ENCODE measurements around the gene IRF8. TPM values are rescaled to one million over a fixed set of nuclear protein-coding genes. Genes with fewer than 3 reads are reported as not detected.
A peak's percentile ranks its signal among the peaks of the same experiment; 100 is the strongest.

IRF8 gene
- total RNA-seq, 4 donors from 2014 or later = 1.5 to 3.1 (median 2.8) TPM

GRCh38 chr16:85909932-85910853 is 11.2 kb downstream of the IRF8 start:
- in situ Hi-C loops (cut with MboI; ENCODE audit: low sequenced_read_pairs in 4 of 4) (no loop called here), intact Hi-C loops (cut with DNase I; ENCODE audit: low total_unique reads) (no loop called here)
- Histone ChIP-seq H3K27ac (no peak overlapping the region), H3K4me1 (no peaks in the 10 kb centered on the region), H3K4me3 (no peak overlapping the region), H3K27me3 (peaks cover 0 to 3% (median 0%) of the 10 kb centered on the region in 3 donors), H3K36me3 (no peaks in the 10 kb centered on the region), H3K9me3 (no peaks in the 10 kb centered on the region)
- no peak for TF ChIP-seq POLR2A (IDR thresholded peaks at IDR 0.05)
- TF ChIP-seq CTCF (IDR thresholded peaks at IDR 0.05 in 4 of 5, conservative IDR thresholded peaks at IDR 0.05 in 1 of 5) = no peak
- ATAC-seq = no peak
- DNase-seq = no peak

- Histone ChIP-seq H3K27ac (no peak overlapping the region), H3K9me3 (no peaks in the 10 kb centered on the region), H3K27me3 (peaks cover 0 to 3% (median 0%) of the 10 kb centered on the region in 3 donors), H3K4me1 (no peaks in the 10 kb centered on the region), H3K4me3 (no peak overlapping the region), H3K36me3 (no peaks in the 10 kb centered on the region)
- DNase-seq (no peak), ATAC-seq (no peak)
- in situ Hi-C loops (cut with MboI; ENCODE audit: low sequenced_read_pairs in 4 of 4) = no loop called here
- TF ChIP-seq POLR2A (IDR thresholded peaks at IDR 0.05) = no peak
- TF ChIP-seq CTCF (IDR thresholded peaks at IDR 0.05 in 4 of 5, conservative IDR thresholded peaks at IDR 0.05 in 1 of 5) = no peak
- intact Hi-C loops (cut with DNase I; ENCODE audit: low total_unique reads) = no loop called here
These were observed 11.9 kb downstream of the IRF8 start for GRCh38 chr16:85910854-85911247.

DNA sequence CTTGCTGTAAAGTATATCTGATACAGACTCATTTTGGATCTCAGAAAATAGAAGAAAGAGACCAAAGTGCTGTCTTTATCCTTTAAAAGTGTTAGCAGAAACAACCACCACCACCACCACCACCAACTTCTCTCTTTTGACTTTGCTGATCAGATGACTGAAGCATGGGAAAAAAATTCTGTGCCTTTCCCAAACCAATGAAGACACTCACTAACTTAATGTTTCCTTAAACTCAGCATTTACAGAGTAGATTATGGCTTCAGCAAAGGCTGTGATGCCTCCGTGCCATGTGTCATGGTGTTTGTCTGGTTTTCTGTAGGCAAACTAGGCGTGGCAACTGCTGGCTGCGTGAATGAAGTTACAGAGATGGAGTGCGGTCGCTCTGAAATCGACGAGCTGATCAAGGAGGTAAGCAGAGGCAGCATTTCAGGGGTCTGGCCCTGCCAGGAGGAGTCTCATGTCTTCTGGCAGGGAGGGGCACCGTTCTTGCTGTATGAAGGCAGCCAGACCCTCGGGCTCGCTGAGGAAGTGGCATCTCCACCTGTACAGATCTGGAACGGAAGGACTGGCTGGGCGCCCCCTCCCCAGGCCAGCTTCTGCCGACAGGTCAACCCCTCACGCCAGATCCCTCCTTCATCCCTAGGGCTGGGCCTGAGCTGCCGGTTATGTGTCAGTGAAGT is 12.4 kb downstream of the IRF8 start:
- Histone ChIP-seq H3K27me3 (peaks cover 0 to 3% (median 0%) of the 10 kb centered on the region in 3 donors), H3K4me1 (no peaks in the 10 kb centered on the region), H3K9me3 (no peaks in the 10 kb centered on the region), H3K36me3 (no peaks in the 10 kb centered on the region), H3K27ac (no peak overlapping the region), H3K4me3 (no peak overlapping the region)
- in situ Hi-C loops (cut with MboI; ENCODE audit: low sequenced_read_pairs in 4 of 4) (no loop called here), intact Hi-C loops (cut with DNase I; ENCODE audit: low total_unique reads) (no loop called here)
- ATAC-seq (no peak), DNase-seq (no peak)
- TF ChIP-seq POLR2A (IDR thresholded peaks at IDR 0.05) = no peak
- TF ChIP-seq CTCF (IDR thresholded peaks at IDR 0.05 in 4 of 5, conservative IDR thresholded peaks at IDR 0.05 in 1 of 5) = no peak

GRCh38 chr16:85912211-85912974 is 13.4 kb downstream of the IRF8 start:
- TF ChIP-seq CTCF (IDR thresholded peaks at IDR 0.05 in 4 of 5, conservative IDR thresholded peaks at IDR 0.05 in 1 of 5) = no peak
- TF ChIP-seq POLR2A (IDR thresholded peaks at IDR 0.05) = no peak
- H3K27me3 ChIP-seq = peaks cover 0 to 2% (median 0%) of the 10 kb centered on the region in 3 donors
- H3K36me3 ChIP-seq = no peaks in the 10 kb centered on the region
- DNase-seq (peak; percentile 24 to 26), ATAC-seq (peak in 1 of 2 donors; percentile 58)
- no peaks in the 10 kb centered on the region for H3K9me3 ChIP-seq
- H3K27ac ChIP-seq = no peak overlapping the region
- H3K4me3 ChIP-seq = no peak overlapping the region
- intact Hi-C loops (cut with DNase I; ENCODE audit: low total_unique reads) = no loop called here
- in situ Hi-C loops (cut with MboI; ENCODE audit: low sequenced_read_pairs in 4 of 4) = no loop called here
- no peaks in the 10 kb centered on the region for H3K4me1 ChIP-seq

All from gastrocnemius medialis (tissue), 4 donors.